HG03139 (cell line): Measurements from ENCODE around the gene NOP10.
"Not testable (repeated sequence)": the region's sequence is repeated elsewhere in the genome, so short reads cannot be mapped to it uniquely, and the experiment has no call there.

Source experiments
- ATAC-seq: cut with Tn5 transposase; IDR thresholded peaks from one replicate; pipeline ENCODE4 v1.9.1; 2021; ENCODE audit not compliant: unreplicated experiment

The NOP10 gene

DNA sequence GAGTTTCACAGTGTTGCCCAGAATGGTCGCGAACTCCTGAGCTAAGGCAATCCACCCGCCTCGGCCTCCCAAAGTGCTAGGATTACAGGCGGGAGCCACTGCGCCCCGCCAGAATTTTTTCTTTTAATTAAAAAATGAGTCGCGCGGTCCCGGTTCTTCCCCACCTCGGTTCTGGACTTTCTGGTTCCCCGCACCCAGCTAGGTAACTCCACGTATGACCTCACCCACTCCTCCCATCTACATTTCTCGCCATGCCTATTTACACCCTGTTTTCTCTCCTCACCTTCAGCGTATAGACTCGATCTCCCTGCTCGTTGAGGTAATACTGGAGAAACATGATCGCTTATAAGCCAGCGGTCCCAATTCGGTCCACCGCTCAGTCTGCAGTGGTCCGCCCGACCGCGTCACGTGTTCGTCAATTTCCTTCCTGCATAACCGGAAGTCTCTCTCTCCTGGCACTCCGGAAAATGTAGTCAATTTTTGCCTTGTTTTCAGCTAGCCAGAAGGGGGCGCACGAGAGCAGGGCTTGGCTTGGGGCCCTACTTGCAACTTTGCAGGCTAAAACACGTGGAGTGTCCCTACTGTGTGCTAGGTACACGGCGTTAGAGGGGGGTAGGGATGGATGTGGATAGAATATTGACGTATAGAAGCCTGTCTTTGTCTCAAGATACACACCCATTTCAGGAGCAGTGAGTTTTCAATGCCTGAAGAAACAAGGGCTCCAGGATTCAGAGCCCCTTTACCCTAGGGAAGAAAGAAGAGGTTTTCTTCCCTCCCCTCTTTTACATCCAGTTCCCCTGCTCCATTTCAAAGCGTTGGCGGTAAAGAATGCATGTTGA lies at the start of gene NOP10, which contains the start of gene NUTM1:
NOP10 (minus strand) TSS at position 400 of the 839 bp plus-strand sequence; CDS start at position 337, 63 bp downstream.
NUTM1 (plus strand) TSS at position 579 of the 839 bp plus-strand sequence. CDS start 382 bp downstream, outside the sequence.
- peak; percentile 85 for ATAC-seq

- not testable (repeated sequence) for ATAC-seq
These were observed 46.7 kb upstream of the NOP10 start for GRCh38 chr15:34389594-34390086.

- not testable (repeated sequence) for ATAC-seq
These were observed 39.0 kb upstream of the NOP10 start for GRCh38 chr15:34381829-34382521.

DNA sequence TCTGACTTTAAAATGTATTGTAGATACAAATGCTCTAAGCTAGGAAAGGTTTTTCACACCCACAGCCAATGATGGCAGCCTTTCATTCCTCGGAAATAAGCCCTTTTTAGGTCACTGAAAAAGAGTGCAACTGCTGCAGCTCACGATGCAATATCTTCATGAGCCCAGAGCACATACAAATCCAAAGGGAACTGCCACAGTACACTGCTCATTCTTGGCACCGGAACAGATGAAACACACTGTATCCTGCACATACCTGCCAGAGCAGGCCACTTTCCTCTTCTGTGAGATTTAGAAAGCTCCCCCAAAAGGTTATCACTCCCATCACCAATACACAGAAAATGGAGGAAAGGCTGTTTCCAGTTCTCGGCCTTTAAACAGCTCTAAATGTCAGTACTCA lies 37.6 kb upstream of the NOP10 start:
- ATAC-seq, result not testable (repeated sequence)

DNA sequence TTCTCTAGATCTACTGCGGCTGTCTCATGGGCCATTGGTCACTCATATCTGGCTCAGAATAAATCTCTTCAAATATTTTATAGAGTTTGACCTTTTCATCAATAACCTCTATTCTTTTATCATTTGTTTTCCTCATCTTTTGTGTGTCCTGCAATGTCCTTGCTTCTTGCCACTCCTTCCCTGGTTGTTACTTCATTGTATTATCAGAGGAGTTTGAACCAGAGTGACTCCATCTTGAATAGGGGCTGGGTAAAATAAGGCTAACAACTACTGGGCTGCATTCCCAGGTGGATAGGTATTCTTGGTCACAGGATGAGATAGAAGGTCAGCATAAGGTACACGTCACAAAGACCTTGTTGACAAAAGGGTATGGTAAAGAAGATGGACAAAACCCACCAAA lies 33.9 kb upstream of the NOP10 start:
- ATAC-seq, result no peak

DNA sequence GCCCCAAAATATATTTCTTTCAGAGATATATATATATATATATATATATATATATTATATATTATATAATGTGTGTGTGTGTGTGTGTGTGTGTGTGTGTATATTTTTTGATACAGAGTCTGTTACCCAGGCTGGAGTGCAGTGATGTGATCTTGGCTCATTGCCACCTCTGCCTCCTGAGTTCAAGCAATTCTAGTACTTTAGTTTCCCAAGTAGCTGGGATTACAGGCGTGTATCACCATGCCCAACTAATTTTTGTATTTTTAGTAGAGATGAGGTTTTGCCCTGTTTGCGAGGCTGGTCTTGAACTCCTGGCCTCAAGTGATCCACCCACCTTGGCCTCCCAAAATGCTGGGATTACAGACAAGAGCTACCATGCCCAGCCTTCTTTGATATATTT lies 32.6 kb upstream of the NOP10 start:
- not testable (repeated sequence) for ATAC-seq

- no peak for ATAC-seq
These were observed 31.9 kb upstream of the NOP10 start for GRCh38 chr15:34374816-34375215.

- ATAC-seq, result no peak
These were observed 31.0 kb upstream of the NOP10 start for GRCh38 chr15:34373951-34374350.

DNA sequence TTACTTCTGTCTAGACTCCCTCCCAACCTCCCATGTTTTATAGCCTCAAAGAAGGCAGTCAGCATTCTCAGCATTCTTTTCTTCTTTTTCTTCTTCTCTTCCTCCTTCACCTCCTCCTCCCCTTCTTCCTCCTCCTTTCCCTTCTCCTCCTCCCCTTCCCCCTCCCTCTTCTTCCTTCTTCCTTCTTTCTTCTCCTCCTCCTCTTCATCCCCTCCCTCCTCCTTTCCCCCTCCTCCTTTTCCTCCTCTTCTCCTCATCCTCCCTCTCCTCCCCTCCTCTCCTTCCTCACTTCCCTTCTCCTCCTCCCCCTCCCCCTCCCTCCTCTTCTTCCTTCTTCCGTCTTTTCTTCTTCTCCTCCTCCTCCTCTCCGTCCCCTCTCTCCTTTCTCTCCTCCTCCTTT lies 27.7 kb upstream of the NOP10 start:
- ATAC-seq, result no peak

DNA sequence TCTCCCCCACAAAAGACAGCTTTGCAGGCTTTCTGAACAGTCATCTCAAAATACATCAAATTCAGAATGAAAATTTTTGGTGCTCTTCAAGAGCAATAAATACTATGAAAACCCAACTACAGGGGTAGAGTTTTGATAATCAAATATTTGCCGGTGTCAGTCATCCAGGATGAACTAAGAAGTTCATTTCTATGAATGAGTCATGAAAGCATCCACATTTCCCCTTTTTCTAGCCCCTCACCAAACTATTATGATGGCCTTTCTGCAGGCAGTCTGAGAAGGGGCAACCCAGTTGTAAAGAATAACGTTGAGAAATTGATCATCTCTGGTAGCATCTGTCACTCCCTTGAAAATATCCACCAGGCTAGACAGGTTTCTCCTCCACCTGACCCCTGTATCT lies 27.2 kb upstream of the NOP10 start:
- ATAC-seq, result no peak

DNA sequence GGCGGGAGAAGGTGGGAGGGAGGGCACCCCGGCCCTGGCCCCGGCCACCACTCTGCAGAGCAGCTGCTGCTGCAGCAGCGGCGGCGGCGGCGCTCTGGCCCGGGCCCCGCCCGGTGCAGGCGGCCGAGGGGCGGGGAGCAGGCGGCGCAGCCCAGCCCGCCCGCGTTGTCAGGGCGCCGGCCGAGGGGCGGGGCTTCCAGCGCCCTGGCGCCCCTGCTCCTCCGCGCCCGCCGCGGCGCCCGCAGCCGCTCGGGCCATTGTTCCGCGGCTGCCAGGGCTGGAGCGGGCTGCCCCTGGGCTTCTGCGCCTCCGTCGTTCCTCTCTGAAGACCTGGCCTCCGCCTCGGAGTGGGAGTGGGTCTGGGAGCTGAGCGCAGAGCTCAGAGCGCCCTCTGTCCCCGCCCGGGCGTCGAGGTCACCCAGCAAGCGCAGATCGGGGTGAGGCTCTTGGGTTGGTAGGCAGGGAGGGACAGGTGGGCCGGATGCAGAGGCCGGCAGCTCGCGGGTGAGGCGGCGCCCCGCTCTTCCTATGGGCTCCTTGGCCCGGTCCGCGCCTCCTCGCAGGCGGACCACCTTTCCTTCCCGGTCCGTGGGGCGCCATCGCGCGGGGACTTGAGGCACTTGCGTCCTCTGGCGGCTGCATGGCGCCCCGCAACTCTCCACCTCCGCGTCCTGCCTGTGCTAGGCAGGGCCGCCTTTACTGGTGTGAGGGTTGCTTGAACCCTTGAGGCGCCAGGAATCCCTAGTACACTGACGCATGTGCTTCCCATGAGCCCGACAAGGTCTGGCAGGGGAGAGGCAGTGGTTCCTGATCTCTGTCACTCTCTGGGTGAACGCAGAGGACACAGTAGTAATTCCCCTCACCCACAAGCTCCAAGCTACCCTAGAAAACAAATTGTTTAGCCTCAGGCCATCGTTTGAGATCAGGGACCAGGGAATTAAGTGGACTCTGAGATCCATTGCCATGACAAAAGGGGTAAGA lies 24.5 kb upstream of the NOP10 start, which contains the start of gene LPCAT4:
LPCAT4 (minus strand) TSS at position 96 of the 981 bp plus-strand sequence. CDS start 96 bp downstream, outside the sequence.
- ATAC-seq, result peak; percentile 74

- no peak for ATAC-seq
These were observed 23.5 kb upstream of the NOP10 start for GRCh38 chr15:34366271-34367065.

GRCh38 chr15:34365836-34366235 lies 22.9 kb upstream of the NOP10 start:
- no peak for ATAC-seq

GRCh38 chr15:34365091-34365825 lies 22.3 kb upstream of the NOP10 start:
- no peak for ATAC-seq

GRCh38 chr15:34364041-34364440 lies 21.1 kb upstream of the NOP10 start:
- ATAC-seq, result no peak

- ATAC-seq, result no peak
These were observed 19.3 kb upstream of the NOP10 start for GRCh38 chr15:34362047-34362773.

GRCh38 chr15:34361278-34361677 lies 18.3 kb upstream of the NOP10 start:
- ATAC-seq, result no peak

DNA sequence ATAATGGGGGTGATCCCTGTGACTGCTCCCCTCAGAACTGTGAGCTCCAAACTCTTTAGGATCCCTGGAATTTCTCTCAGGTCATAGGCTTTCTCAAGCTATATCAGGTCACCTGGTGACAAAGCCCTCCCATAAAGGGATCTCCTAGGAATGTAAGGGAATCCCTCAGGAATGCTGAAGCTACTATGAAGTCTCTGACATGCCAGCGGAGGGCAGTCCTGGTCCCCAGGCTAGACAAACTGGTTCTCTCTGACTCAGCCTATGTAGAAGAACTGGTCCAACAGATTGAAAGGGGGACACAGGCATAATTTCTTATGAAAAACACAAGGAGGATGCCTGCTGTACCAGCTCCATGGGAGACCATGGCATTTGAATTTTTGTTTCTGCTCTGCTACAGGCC lies 17.4 kb upstream of the NOP10 start:
- ATAC-seq, result no peak
